GM21737 (cell line): ENCODE data around the gene FAM174C.
A peak's percentile ranks its signal among the peaks of the same experiment; 100 is the strongest.

ENCODE experiments used
- ATAC-seq: cut with Tn5 transposase; IDR thresholded peaks from one replicate; pipeline ENCODE4 v1.9.1; 2021; ENCODE audit warnings: mild to moderate bottlenecking, moderate library complexity; ENCODE audit not compliant: unreplicated experiment

Gene FAM174C

GRCh38 chr19:1260749-1261537 is 14.4 kb upstream of the FAM174C start:
- ATAC-seq = peak; percentile 41

- ATAC-seq = no peak
Measured at GRCh38 chr19:1261538-1261797, 13.9 kb upstream of the FAM174C start.

DNA sequence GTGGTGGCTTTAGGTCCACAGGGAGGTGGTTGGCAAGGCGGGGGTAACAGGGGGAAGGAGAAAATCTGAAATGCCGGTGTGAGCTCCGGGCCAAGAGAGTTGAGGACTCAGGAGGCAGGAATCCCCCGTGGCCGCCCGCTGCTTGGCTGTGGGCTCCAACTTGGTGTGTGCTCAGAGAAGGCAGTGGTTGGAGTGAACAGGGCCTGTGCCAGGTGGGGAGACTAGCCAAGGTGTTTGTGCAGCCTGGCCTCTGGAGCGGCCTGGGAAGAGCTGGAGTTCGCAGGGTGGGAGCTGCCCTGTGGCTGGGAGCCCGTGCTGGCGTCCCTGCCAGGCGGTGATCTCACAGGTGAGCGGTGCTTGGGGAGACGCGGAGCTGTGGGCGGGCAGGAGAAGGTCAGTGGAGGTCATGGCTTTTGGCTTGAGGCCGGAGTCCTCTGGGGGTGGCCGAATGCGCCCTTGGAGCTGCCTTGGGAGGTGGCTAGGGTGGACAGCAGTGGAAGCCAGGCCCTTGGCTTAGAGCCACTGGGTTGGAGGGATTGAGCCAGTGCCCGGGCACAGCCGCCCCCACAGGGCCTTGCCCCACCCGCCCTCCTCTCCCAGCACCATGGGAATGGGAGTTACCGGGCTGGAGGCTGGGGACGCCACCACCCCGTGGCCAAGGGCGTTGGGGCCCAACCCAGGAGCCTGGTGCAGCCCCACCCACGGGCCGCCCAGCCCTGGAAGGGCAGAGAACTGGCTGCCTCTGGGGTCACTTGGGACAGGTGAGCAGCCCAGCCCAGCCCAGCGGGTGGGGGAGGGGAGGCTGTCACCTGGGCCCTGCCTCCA is 13.3 kb upstream of the FAM174C start:
- no peak for ATAC-seq

DNA sequence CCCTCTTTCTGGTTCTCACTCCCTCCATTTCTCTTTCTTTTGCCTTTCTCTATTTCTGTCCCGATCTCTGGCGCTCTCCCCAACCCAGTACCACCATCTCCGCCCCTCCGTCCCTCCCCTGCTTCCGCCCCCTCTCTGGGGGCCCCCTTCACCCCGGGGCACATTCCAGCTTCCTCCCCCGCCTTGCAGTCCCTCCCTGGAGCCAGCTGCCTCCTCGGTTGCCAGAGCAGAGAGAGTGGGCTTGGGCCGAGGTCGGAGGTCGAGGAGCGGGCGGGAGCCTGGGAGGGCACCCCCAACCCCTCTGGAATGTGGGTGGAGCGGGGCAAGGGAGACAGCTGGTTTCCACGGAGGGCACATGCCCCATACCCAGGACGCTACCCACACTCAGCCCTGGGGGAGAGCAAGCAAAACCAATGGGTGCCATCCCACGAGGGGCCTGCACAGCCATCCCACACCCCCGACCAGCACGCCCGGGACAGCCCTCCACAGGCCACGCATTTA is 12.7 kb upstream of the FAM174C start:
- ATAC-seq = no peak

DNA sequence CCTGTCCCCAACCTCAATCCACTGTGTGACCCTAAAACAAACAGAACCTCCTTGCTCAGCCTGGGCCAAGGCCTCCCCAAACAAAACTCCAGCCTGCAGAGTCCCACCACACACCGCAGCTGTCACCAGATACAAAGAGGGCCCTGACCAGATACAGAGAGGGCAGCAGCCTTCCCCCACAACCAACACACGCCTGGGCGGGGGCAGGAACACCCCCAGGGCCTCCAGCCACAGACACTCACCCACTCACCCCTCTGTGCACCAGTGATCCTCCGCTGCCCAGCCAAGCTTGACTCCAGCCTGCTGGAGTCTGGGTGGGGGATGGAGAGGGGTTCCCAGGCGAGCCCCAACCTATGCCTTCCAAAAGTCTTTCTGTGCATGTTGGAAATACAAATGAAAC is 12.1 kb upstream of the FAM174C start:
- ATAC-seq = no peak

DNA sequence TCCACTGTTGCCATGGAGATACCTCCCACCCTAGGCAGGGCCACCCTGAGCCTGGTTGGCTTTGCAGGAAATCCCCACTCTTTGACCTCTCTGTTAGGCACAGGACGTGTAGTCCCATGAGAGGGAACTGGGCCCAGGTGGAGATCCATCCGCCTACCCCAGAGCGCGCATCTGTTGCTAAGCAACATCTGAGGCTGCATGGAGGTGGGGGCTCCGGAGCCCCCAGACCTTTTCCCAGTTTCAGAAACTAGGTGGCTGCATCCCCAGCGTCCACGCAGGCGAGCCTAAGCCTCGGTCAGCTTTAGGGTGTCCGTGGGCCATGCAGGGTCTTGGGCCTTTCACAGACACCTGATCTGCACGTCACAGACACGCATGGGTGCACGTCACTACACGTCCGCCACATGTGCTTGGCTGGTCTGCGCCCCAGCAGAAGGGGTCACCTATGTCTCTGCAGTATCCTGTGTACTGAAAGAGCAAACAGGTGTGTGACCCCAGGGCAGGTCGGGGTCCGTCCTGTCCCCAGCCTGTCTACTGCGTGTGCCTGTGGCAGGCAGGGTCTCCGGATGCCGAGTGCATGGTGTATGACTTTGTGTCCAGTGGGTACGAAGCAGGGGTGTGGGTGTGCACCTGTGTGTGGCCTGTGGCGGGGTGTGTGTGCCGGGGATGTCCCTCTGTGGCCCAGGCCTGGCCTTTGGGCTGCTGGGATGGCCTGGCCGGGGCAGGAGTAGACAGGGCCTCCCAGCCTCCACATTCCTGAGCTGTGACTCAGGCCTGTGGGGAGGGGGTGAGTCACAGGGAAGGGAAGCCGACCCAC is 10.3 kb upstream of the FAM174C start:
- no peak for ATAC-seq

DNA sequence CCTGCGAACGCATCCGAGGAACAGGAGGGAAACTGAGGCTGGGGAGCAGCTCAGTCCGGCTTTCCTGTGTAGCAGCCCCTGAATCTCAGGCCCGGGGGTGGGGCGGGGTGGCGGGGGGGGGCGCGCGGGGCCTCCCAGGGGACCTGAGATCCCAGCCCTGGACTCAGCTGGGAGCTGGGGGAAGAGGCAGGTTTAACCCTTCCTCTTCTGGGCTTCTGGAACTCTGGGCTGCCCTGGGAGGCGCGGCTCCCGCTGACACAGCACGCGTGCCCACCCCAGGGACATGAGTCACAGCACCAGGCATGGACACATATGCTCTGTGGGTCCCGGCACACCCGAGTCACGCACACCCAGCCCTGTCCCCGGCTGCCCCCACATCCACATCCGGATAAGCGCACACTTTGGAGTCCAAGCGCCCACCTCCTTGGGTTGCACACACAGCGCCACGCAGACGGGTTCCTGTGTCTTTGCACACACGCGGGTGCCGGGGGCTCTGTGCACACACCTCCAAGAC is 9.7 kb upstream of the FAM174C start:
- ATAC-seq = no peak

DNA sequence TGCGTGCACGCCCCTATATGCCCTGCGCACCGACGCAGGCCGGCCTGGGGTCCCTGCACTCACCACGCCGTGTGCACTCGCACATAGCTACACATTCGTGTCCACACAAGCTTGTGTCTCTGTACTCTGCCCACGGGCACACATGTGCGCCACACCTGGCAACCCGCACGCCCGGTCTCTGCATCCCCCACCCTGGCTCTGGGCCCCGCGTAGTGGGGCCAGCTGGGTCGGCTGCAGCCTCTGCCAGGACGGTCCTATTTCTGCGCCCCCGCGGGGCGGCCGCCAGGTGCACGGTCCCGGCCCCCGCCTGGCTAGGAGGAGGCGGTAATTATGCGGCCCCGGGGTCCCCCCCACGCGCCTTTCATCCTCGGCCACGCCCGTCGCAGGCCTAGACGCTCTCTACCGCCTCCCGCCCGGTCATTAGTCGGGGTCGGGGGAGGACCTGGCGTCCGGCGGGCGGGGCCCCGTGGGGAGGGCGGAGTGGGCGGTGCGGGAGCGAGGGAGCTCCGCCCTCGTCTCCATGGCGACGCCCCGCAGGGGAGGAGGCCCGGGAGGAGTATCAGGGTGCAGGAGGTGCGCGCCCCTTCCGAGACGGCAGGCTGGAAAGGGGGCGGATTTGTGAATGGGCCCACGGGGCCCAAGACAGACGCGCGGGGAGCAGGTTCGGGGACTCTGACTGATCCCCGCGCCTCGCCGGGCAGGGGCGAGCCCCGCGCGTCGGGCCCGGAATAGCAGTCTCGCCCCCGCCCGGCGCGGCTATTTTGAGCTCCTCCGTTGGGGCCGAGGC is 9.0 kb upstream of the FAM174C start:
- ATAC-seq = peak; percentile 29

- ATAC-seq = peak; percentile 10
Measured at GRCh38 chr19:1266916-1267476, 8.3 kb upstream of the FAM174C start.

DNA sequence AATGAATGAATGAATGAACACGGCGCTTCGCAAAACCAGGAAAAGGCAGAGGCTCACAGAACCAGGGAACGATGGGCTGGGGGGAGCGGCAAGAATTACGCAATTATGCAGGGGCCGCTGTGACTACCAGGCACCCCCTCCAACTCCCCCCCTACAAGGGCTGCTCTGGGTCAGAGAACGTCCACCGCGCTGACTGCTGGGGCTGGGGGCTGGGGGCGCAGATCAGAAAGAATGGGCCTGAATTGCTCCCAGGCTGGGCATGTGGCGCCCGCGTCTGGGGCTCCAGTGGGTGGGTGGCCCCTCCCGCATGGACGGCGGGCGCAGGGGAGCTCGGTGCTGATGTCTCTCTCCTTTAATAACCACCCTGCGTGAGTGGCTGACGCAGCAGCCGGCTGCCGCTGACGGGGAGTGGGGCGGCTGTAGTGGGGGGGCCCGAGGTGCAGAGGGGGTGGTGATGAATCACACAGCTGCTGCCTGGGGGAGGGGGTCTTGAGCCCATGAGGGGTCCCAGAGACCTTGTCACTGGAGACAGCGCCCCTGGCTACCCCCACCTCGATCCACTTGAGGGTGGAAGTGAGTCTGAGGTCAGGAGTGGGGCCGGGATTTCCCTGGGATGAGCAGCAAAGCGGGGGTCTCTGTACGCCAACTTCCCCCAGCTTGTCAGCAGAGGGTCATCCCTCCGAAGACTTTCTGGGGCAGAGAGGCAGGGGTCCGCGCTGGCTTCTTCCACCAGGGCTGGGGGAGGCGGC is 7.7 kb upstream of the FAM174C start:
- ATAC-seq = no peak

GRCh38 chr19:1268226-1269064 is 6.9 kb upstream of the FAM174C start:
- ATAC-seq = no peak

- peak; percentile 46 for ATAC-seq
Measured at GRCh38 chr19:1269065-1269477, 6.3 kb upstream of the FAM174C start, which contains the start of gene CIRBP. TSS of gene CIRBP (plus strand) at chr19:1269332. CDS start at chr19:1270934, 1,602 bp downstream.

DNA sequence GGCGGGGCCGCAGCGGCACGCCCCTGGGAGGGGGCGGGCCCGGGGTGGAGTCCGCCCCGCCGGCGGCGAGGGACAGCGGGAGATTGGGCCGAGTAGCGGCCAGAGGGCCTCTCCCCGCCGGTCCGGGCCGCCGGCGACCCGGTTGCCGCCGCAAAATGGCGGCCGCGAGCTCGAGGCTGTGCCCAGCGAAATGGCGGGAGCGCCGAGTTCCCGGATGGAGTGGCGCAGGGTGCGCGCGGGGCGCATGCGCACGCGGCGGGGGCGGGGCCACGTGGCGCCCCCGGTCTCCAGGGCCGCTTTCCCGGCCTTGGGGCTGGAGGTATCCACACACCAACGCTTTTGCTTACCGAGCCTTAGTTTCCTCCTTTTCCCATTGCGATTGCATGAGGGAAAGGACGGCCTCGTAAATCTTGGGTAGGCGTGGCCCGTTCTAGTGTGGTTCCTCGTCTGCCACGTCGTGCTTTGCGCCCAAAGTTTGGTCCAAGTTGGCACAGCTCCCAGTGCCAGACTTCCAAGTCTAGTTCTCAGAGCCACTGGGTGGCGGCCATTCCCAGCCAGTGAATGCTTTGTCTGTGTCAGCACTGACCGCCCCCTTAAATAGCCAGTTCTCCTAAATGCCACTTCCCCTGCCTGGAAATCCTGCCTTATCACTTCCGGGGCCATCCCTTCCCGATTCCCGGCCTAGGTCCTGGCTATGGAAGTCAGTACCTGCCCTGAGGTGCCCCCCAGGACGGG is 5.7 kb upstream of the FAM174C start:
- peak; percentile 16 for ATAC-seq

GRCh38 chr19:1270213-1270853 is 5.0 kb upstream of the FAM174C start:
- ATAC-seq = no peak

GRCh38 chr19:1270854-1271527 is 4.3 kb upstream of the FAM174C start:
- ATAC-seq = no peak

- ATAC-seq = no peak
Measured at GRCh38 chr19:1271528-1272422, 3.6 kb upstream of the FAM174C start.
